HepG2 (cell line): ENCODE data around the gene DDX46. TPM values are rescaled to one million over a fixed set of nuclear protein-coding genes. Genes with fewer than 3 reads are reported as not detected.

Experiments
- CREBL2 ChIP-seq: sonication (generic); formaldehyde crosslinking; IDR thresholded peaks from 2 replicates; pipeline ENCODE4 v1.8.1; 2023; ENCODE audit warnings: missing genetic modification reagents, mild to moderate bottlenecking, borderline replicate concordance
- FOXM1 ChIP-seq: sonication (generic); formaldehyde crosslinking; IDR thresholded peaks from 2 replicates; pipeline ENCODE4 v1.5.0; 2020; ENCODE audit warnings: missing genetic modification reagents
- GATAD2A ChIP-seq: IDR thresholded peaks from 2 replicates; pipeline ENCODE4 v1.6.1; 2016
- GLI4 ChIP-seq: sonication (generic); formaldehyde crosslinking; IDR thresholded peaks from 2 replicates; pipeline ENCODE4 v1.5.1; 2020; ENCODE audit warnings: missing genetic modification reagents, mild to moderate bottlenecking, moderate library complexity, borderline replicate concordance
- MATR3 ChIP-seq: sonication (generic); formaldehyde crosslinking; IDR thresholded peaks from 2 replicates; pipeline ENCODE4 v1.4.0; 2020; ENCODE audit warnings: missing genetic modification reagents
- PITX1 ChIP-seq: sonication (generic); formaldehyde crosslinking; IDR thresholded peaks from 2 replicates; pipeline ENCODE4 v1.5.1; 2020; ENCODE audit warnings: mild to moderate bottlenecking, missing genetic modification reagents
- SOX13 ChIP-seq, 3 experiments: fragments of 450-650 bp in 1 of 3; sonication (generic) in 1 of 3; formaldehyde crosslinking in 1 of 3; IDR thresholded peaks in 2 of 3; conservative IDR thresholded peaks in 1 of 3; 2 replicates each; pipeline versions ENCODE4 v1.5.0 to v1.6.1; 2016 to 2020; ENCODE audit warnings: antibody characterized with exemption in 1 of 3, mild to moderate bottlenecking in 1 of 3, missing compliant biosample characterization in 1 of 3, missing genetic modification reagents in 1 of 3, moderate library complexity in 1 of 3
- SYNCRIP ChIP-seq: fragments of 200-400 bp; formaldehyde crosslinking; IDR thresholded peaks from 2 replicates; pipeline ENCODE4 v1.6.1; 2018; ENCODE audit warnings: mild to moderate bottlenecking, low read depth, low read length; ENCODE audit not compliant: insufficient read depth
- TBX3 ChIP-seq: fragments of 450-650 bp; IDR thresholded peaks from 2 replicates; pipeline ENCODE4 v1.6.1; 2017; ENCODE audit warnings: antibody characterized with exemption, mild to moderate bottlenecking, inconsistent platforms, borderline replicate concordance
- THYN1 ChIP-seq: sonication (generic); formaldehyde crosslinking; IDR thresholded peaks from 2 replicates; pipeline ENCODE4 v1.8.1; 2023; ENCODE audit warnings: low read depth, mild to moderate bottlenecking, moderate library complexity, missing genetic modification reagents, borderline replicate concordance
- ZBTB39 ChIP-seq: sonication (generic); formaldehyde crosslinking; IDR thresholded peaks from 2 replicates; pipeline ENCODE4 v1.5.0; 2020; ENCODE audit warnings: missing genetic modification reagents
- ZBTB8A ChIP-seq: sonication (generic); formaldehyde crosslinking; IDR thresholded peaks from 2 replicates; pipeline ENCODE4 v1.4.0; 2020; ENCODE audit warnings: mild to moderate bottlenecking, low read depth, missing genetic modification reagents, borderline replicate concordance
- ZNF256 ChIP-seq: sonication (generic); formaldehyde crosslinking; conservative IDR thresholded peaks from 2 replicates; pipeline ENCODE4 v1.4.0; 2020; ENCODE audit warnings: missing genetic modification reagents
- ZNF274 ChIP-seq: sonication (generic); formaldehyde crosslinking; IDR thresholded peaks from 2 replicates; pipeline ENCODE4 v1.5.1; 2020; ENCODE audit warnings: mild to moderate bottlenecking, missing genetic modification reagents
- ZNF569 ChIP-seq: sonication (generic); formaldehyde crosslinking; IDR thresholded peaks from 2 replicates; pipeline ENCODE4 v1.5.0; 2020; ENCODE audit warnings: mild to moderate bottlenecking, missing genetic modification reagents, moderate library complexity, borderline replicate concordance
- ZNF7 ChIP-seq: IDR thresholded peaks from 2 replicates; pipeline ENCODE4 v1.6.1; 2016; ENCODE audit warnings: missing biosample characterization, missing genetic modification reagents
- ZNF746 ChIP-seq: sonication (generic); formaldehyde crosslinking; IDR thresholded peaks from 2 replicates; pipeline ENCODE4 v1.8.0; 2022; ENCODE audit warnings: mild to moderate bottlenecking, missing genetic modification reagents
- polyA plus RNA-seq, 8 experiments: library from polyadenylated mRNA; depleted of rRNA in 3 of 8; stranded (reverse) in 7 of 8; unstranded in 1 of 8; fragments of >200 nt; fragmentation: Illumina TruSeq in 4 of 8; extraction: Trizol in 4 of 8; gene quantifications; 2 replicates each; pipeline versions ENCODE4 v1.2.1 to v1.2.3, GENCODE V29; 2011 to 2016; ENCODE audit warnings: low read depth in 4 of 8, missing spikeins in 1 of 8, mixed read lengths in 1 of 8; ENCODE audit not compliant: insufficient read depth in 1 of 8
- total RNA-seq, 5 experiments: library from RNA; depleted of rRNA; stranded (reverse); fragments of >200 nt; fragmentation: Illumina TruSeq; extraction: Trizol; gene quantifications; 2 replicates each; pipeline ENCODE4 v1.2.3, GENCODE V29; 2016; ENCODE audit warnings: low read depth in 1 of 5
- TF ChIP-seq, protein P1 (sequence below): sonication (generic); formaldehyde crosslinking; IDR thresholded peaks from 2 replicates; pipeline ENCODE4 v1.8.1; 2023; ENCODE audit warnings: mild to moderate bottlenecking, missing genetic modification reagents
- TF ChIP-seq, protein P2 (sequence below): sonication (generic); formaldehyde crosslinking; IDR thresholded peaks from 2 replicates; pipeline ENCODE4 v1.4.0; 2020; ENCODE audit warnings: low read depth, mild to moderate bottlenecking, missing genetic modification reagents
- TF ChIP-seq, protein P3 (sequence below): sonication (generic); formaldehyde crosslinking; IDR thresholded peaks from 2 replicates; pipeline ENCODE4 v1.8.0; 2022; ENCODE audit warnings: missing genetic modification reagents, mild to moderate bottlenecking, borderline replicate concordance
- TF ChIP-seq, protein P4 (sequence below): sonication (generic); formaldehyde crosslinking; IDR thresholded peaks from 2 replicates; pipeline ENCODE4 v1.5.1; 2020; ENCODE audit warnings: mild to moderate bottlenecking, missing genetic modification reagents, moderate library complexity

Gene DDX46
- total and polyA plus RNA-seq, 2 of the 13 experiments (the other 11 are each of a cell fraction or from before 2014, with no cell fraction given): 27.3 to 59.3 TPM

DNA sequence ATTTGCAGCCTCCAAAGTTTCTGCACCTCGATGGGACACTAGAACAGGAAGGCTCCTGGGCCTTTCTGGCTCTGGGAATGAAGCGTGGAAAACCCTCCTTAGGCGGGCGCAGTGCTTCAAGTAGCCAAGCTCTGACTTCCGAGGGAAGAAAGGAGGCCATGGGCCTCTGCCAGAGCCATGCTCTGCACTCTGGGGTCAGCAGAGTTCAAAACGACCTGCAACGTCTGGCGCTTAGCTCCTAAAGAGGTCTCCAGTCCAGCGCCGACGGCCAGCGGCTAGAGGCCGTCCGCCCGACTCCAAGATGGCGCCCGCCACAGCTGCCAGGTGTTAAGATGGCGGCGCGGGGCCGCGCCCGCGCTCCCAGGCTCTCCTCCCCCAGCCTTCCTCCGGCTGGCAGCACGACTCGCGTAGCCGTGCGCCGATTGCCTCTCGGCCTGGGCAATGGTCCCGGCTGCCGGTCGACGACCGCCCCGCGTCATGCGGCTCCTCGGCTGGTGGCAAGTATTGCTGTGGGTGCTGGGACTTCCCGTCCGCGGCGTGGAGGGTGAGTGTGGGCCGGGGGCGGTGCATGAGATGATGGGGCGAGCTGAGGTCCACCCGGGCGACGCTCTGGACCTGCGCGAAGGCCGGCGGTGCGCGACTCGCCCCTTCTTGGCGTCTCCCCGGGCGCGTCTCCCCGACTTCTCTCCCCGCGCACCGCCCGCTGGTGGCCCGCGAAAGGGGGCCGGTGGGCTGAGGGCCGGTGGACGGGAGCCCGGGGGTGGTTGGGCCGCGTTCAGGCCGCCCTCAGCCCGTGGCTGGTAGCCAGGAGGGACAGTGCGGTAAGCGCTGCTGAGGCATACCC lies 115.6 kb downstream of the DDX46 start, which contains the start of gene TXNDC15 (continued):
- peak; percentile 70; the same call in 1 of the 2 replicates for TF ChIP-seq ZNF746
- no peak for TF ChIP-seq ZBTB8A (CRISPR knock-in tag)
- no peak for TF ChIP-seq TBX3
- 0 out of 2 replicates have a peak, but pooled peaks have one; percentile 60 for TF ChIP-seq ZBTB39 (CRISPR knock-in tag)
- peak; percentile 84; the same call in 1 of the 2 replicates for TF ChIP-seq ZNF274 (CRISPR knock-in tag)
- TF ChIP-seq, protein P1, sequence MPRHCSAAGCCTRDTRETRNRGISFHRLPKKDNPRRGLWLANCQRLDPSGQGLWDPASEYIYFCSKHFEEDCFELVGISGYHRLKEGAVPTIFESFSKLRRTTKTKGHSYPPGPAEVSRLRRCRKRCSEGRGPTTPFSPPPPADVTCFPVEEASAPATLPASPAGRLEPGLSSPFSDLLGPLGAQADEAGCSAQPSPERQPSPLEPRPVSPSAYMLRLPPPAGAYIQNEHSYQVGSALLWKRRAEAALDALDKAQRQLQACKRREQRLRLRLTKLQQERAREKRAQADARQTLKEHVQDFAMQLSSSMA (CRISPR knock-in tag): no peak
- no peak for TF ChIP-seq PITX1
- no peak for TF ChIP-seq FOXM1 (CRISPR knock-in tag)
- no peak for TF ChIP-seq MATR3 (CRISPR knock-in tag)
- no peak for TF ChIP-seq ZNF256
- TF ChIP-seq GLI4 (CRISPR knock-in tag): peak; percentile 43; the same call in 1 of the 2 replicates
- no peak for TF ChIP-seq ZNF569 (CRISPR knock-in tag)
- 0 out of 2 replicates have a peak, but pooled peaks have one; percentile 8 for TF ChIP-seq SOX13 (IDR thresholded peaks at IDR 0.05)
- TF ChIP-seq SOX13 (CRISPR knock-in tag; conservative IDR thresholded peaks at IDR 0.05 in 1 of 2, IDR thresholded peaks at IDR 0.05 in 1 of 2): peak in 1 of 2 experiments; percentile 36; a peak in 1 of 4 replicates
- no peak; the same call in 1 of the 2 replicates for TF ChIP-seq CREBL2 (CRISPR knock-in tag)
- TF ChIP-seq GATAD2A (CRISPR knock-in tag): no peak; the same call in 1 of the 2 replicates
- TF ChIP-seq, protein P2, sequence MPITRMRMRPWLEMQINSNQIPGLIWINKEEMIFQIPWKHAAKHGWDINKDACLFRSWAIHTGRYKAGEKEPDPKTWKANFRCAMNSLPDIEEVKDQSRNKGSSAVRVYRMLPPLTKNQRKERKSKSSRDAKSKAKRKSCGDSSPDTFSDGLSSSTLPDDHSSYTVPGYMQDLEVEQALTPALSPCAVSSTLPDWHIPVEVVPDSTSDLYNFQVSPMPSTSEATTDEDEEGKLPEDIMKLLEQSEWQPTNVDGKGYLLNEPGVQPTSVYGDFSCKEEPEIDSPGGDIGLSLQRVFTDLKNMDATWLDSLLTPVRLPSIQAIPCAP: 0 out of 2 replicates have a peak, but pooled peaks have one; percentile 65
- TF ChIP-seq, protein P3, sequence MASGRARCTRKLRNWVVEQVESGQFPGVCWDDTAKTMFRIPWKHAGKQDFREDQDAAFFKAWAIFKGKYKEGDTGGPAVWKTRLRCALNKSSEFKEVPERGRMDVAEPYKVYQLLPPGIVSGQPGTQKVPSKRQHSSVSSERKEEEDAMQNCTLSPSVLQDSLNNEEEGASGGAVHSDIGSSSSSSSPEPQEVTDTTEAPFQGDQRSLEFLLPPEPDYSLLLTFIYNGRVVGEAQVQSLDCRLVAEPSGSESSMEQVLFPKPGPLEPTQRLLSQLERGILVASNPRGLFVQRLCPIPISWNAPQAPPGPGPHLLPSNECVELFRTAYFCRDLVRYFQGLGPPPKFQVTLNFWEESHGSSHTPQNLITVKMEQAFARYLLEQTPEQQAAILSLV (CRISPR knock-in tag): peak; percentile 90; the same call in 1 of the 2 replicates
- TF ChIP-seq, protein P4, sequence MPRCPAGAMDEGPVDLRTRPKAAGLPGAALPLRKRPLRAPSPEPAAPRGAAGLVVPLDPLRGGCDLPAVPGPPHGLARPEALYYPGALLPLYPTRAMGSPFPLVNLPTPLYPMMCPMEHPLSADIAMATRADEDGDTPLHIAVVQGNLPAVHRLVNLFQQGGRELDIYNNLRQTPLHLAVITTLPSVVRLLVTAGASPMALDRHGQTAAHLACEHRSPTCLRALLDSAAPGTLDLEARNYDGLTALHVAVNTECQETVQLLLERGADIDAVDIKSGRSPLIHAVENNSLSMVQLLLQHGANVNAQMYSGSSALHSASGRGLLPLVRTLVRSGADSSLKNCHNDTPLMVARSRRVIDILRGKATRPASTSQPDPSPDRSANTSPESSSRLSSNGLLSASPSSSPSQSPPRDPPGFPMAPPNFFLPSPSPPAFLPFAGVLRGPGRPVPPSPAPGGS (CRISPR knock-in tag): peak; percentile 98
- peak; percentile 20; the same call in 1 of the 2 replicates for TF ChIP-seq ZNF7 (CRISPR knock-in tag)
- TF ChIP-seq THYN1 (CRISPR knock-in tag): no peak
- TF ChIP-seq SYNCRIP: no peak
